ENCODE results near the gene IL1RAP.

The IL1RAP gene

GRCh38 chr3:190522621-190523222, 8.8 kb downstream of the IL1RAP start:
- Histone ChIP-seq H3K9me3 (ENCODE audit: control insufficient read depth, insufficient read depth, low read length) (no peaks in the 10 kb centered on the region), H3K36me3 (ENCODE audit: insufficient read depth, low read length) (no peaks in the 10 kb centered on the region), H3K9ac (ENCODE audit: low read depth, low read length) (no peak overlapping the region), H3K4me1 (ENCODE audit: insufficient read depth, low read length) (no peaks in the 10 kb centered on the region)

GRCh38 chr3:190524942-190525341, 11.1 kb downstream of the IL1RAP start:
- no peak overlapping the region for H3K9ac ChIP-seq (ENCODE audit: low read depth, low read length)
- no peaks in the 10 kb centered on the region for H3K4me1 ChIP-seq (ENCODE audit: insufficient read depth, low read length)
- H3K9me3 ChIP-seq (ENCODE audit: control insufficient read depth, insufficient read depth, low read length): no peaks in the 10 kb centered on the region
- H3K36me3 ChIP-seq (ENCODE audit: insufficient read depth, low read length): no peaks in the 10 kb centered on the region

DNA sequence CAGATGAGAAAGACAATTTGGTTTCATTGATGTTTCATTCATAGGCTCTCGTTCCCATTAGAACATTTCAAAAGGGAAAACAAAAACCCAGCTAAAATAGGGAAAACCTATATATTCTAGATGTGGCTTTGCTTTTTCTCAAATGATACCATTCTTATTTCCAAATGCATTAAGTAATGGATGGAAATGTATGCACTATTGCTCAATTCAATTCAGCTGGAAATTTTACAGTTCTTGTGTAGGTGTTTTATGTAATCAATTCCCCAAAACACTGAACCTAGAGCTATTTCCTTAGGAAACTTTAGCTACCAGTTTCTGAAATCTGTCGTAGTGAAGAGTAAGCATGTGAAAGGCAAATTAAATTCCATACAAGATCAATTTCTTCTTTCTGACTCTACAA, 11.7 kb downstream of the IL1RAP start:
- no peaks in the 10 kb centered on the region for H3K9me3 ChIP-seq (ENCODE audit: control insufficient read depth, insufficient read depth, low read length)
- no peaks in the 10 kb centered on the region for H3K4me1 ChIP-seq (ENCODE audit: insufficient read depth, low read length)

DNA sequence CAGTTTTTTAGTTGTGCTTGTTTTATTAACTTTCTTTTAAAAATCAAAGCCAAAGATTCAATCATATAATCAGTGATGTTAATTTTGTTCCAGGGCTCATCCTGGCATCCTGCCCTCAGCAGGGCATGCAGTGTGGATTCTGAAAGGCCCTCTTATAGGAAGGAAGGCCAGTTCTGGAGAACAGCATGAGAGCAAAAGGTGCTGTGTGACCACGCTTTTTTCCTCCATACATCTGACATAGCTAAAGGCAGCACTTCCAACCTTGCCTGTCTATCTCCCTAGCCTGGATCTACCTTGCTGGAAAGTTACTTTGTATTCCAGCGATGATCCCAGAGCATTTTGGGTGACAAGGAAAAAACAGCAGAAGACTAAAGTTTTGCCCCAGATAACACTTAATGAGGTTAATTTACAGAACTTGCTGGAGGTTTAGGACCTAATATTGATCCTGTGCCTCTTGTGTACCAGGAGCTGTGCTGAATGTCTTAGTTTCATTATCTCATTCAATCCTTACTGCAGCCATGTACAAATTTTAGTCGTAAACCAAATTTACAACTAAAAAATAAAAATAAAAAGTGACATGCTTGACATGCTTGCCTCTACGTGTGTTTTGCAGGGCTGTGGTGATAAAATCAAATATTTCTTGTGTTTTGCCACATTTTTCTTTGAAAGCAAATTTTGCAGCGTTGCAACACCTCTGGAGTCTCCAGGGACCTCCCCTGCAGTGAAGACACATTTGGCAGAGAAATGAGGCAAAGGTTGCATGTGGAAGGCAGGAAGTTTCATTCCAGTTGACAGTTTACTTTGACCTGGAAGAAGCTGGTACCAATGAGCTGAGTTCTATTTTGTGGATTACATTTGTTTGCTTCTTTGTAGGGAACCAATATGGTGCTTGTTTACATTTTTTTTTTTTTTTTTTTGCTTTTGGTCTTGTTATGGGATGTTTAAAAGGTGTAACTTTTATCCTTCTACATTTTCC, 13.2 kb downstream of the IL1RAP start:
- Histone ChIP-seq H3K4me1 (ENCODE audit: insufficient read depth, low read length) (no peaks in the 10 kb centered on the region), H3K9ac (ENCODE audit: low read depth, low read length) (no peak overlapping the region), H3K36me3 (ENCODE audit: insufficient read depth, low read length) (no peaks in the 10 kb centered on the region), H3K9me3 (ENCODE audit: control insufficient read depth, insufficient read depth, low read length) (no peaks in the 10 kb centered on the region)

More for the DNA sequence above, 11.7 kb downstream of the IL1RAP start:
- H3K36me3 ChIP-seq (ENCODE audit: insufficient read depth, low read length): no peaks in the 10 kb centered on the region
- no peak overlapping the region for H3K9ac ChIP-seq (ENCODE audit: low read depth, low read length)

GRCh38 chr3:190528706-190529105, 14.8 kb downstream of the IL1RAP start:
- H3K4me1 ChIP-seq (ENCODE audit: insufficient read depth, low read length): no peaks in the 10 kb centered on the region
- no peaks in the 10 kb centered on the region for H3K36me3 ChIP-seq (ENCODE audit: insufficient read depth, low read length)
- H3K9ac ChIP-seq (ENCODE audit: low read depth, low read length): no peak overlapping the region
- no peaks in the 10 kb centered on the region for H3K9me3 ChIP-seq (ENCODE audit: control insufficient read depth, insufficient read depth, low read length)

DNA sequence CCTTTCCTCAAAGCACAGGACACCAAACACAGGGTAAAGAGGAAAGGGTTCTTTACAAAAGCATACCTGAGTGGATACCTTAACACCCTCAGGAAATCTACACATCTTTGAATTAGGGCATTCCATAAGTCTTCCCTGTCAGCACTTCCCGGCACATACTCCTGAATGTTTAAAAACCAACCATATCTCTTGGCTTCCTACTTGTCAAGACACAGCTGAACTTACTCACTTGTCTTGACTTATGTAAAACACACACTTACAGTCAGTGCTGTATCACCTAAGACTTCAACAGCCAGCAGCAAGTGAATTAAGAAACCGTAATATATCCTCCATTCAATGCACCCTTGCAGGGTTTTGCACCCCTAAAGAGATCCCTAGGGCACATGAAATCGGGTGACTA, 17.5 kb downstream of the IL1RAP start:
- H3K4me1 ChIP-seq (ENCODE audit: insufficient read depth, low read length): no peaks in the 10 kb centered on the region
- no peaks in the 10 kb centered on the region for H3K36me3 ChIP-seq (ENCODE audit: insufficient read depth, low read length)
- H3K9me3 ChIP-seq (ENCODE audit: control insufficient read depth, insufficient read depth, low read length): no peaks in the 10 kb centered on the region
- H3K9ac ChIP-seq (ENCODE audit: low read depth, low read length): no peak overlapping the region

DNA sequence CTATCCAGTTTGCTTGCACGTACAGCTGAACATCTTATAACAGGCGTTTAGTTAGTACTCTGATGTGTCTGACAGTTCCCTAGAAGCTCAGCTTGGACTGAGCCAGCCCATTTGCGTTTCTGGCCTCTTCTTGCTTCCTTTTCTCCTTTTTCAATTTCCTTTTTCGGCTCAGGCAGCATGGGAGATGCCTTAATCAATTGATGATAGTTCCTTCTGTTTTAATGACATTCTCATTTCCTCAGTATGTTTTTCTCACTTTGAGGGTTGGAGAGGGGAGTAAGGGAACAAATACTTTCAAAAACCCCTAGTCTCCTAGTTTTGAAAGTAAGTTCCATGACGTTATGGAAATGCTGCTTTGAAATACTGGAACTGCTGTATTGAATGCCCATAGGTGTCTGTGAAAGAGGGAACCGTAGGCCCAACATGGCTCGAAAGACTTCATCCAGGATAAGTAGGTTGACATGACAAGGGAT, 18.9 kb downstream of the IL1RAP start:
- Histone ChIP-seq H3K4me1 (ENCODE audit: insufficient read depth, low read length) (no peaks in the 10 kb centered on the region), H3K36me3 (ENCODE audit: insufficient read depth, low read length) (no peaks in the 10 kb centered on the region), H3K9me3 (ENCODE audit: control insufficient read depth, insufficient read depth, low read length) (no peaks in the 10 kb centered on the region), H3K9ac (ENCODE audit: low read depth, low read length) (no peak overlapping the region)

- Histone ChIP-seq H3K36me3 (ENCODE audit: insufficient read depth, low read length) (no peaks in the 10 kb centered on the region), H3K9ac (ENCODE audit: low read depth, low read length) (no peak overlapping the region), H3K4me1 (ENCODE audit: insufficient read depth, low read length) (peaks cover 4% of the 10 kb centered on the region; the same call in 1 of the 2 replicates), H3K9me3 (ENCODE audit: control insufficient read depth, insufficient read depth, low read length) (no peaks in the 10 kb centered on the region)
These were observed 19.8 kb downstream of the IL1RAP start for GRCh38 chr3:190533511-190534281.

DNA sequence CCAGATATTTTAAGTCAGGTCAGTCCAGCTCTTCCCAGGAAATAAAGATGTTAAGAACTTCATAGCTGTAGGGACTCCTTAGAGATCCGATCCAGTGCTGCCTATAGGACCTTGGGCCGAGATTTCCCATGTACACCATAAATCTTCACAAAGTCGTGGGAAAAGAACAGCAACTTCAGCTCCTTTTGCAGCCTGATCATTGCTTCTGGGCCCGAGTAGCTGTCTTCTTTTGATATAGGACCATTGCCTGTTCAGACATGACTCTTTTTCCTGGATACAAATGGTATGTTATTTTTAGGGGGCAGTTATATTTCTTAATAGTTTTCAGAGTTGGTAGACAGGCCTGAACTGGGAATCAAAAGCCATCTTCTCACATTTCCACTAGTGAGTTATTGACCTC, 20.5 kb downstream of the IL1RAP start:
- Histone ChIP-seq H3K9ac (ENCODE audit: low read depth, low read length) (no peak overlapping the region), H3K36me3 (ENCODE audit: insufficient read depth, low read length) (no peaks in the 10 kb centered on the region), H3K9me3 (ENCODE audit: control insufficient read depth, insufficient read depth, low read length) (no peaks in the 10 kb centered on the region), H3K4me1 (ENCODE audit: insufficient read depth, low read length) (peaks cover 4% of the 10 kb centered on the region; the same call in 1 of the 2 replicates)

GRCh38 chr3:190534986-190535385, 21.1 kb downstream of the IL1RAP start:
- H3K9me3 ChIP-seq (ENCODE audit: control insufficient read depth, insufficient read depth, low read length): no peaks in the 10 kb centered on the region
- peaks cover 4% of the 10 kb centered on the region; the same call in 1 of the 2 replicates for H3K4me1 ChIP-seq (ENCODE audit: insufficient read depth, low read length)
- H3K9ac ChIP-seq (ENCODE audit: low read depth, low read length): no peak overlapping the region

DNA sequence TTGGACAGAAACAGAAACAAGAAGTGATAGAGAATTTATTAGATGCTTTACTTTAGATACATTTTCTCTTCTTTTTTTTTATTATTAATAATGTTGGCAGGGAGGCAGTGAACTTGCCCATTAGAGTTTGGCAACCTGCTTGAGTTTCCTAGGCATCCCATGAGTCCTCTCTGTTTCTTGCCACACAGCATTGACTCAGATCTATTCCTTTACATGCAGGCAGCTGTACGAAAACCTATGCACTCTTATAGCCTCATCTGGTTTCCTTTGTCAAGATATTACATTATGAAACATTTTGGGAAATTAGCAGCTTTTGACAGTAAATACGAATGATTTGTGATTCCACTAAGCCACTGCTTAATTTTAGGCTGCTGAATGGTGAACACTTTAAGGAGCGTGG, 23.3 kb downstream of the IL1RAP start:
- Histone ChIP-seq H3K36me3 (ENCODE audit: insufficient read depth, low read length) (no peaks in the 10 kb centered on the region), H3K9me3 (ENCODE audit: control insufficient read depth, insufficient read depth, low read length) (no peaks in the 10 kb centered on the region), H3K4me1 (ENCODE audit: insufficient read depth, low read length) (peaks cover 8% of the 10 kb centered on the region; the same call in 1 of the 2 replicates), H3K9ac (ENCODE audit: low read depth, low read length) (no peak overlapping the region)

More at GRCh38 chr3:190534986-190535385, 21.1 kb downstream of the IL1RAP start:
- no peaks in the 10 kb centered on the region for H3K36me3 ChIP-seq (ENCODE audit: insufficient read depth, low read length)

GRCh38 chr3:190538288-190538687, 24.4 kb downstream of the IL1RAP start:
- Histone ChIP-seq H3K4me1 (ENCODE audit: insufficient read depth, low read length) (peaks cover 8% of the 10 kb centered on the region; the same call in 1 of the 2 replicates), H3K9ac (ENCODE audit: low read depth, low read length) (no peak overlapping the region), H3K36me3 (ENCODE audit: insufficient read depth, low read length) (no peaks in the 10 kb centered on the region), H3K9me3 (ENCODE audit: control insufficient read depth, insufficient read depth, low read length) (no peaks in the 10 kb centered on the region)

DNA sequence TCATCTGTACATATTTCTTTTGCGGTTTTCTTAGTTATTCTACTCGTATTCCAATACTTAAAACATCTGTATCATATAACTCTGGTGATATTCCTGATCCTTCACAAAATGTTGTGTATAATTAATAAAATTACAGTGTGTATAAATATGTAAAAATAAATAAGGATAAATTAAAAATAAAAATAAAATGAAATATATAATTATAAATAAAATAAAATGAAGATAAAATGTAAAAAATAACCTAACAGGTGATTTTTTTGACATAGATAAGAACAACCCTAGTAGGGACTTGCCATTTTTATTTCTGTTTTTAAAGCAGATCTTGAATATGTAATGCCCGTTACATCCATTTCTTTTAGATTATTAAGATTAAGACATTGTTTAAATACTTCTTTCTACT, 25.6 kb downstream of the IL1RAP start:
- Histone ChIP-seq H3K9ac (ENCODE audit: low read depth, low read length) (no peak overlapping the region), H3K36me3 (ENCODE audit: insufficient read depth, low read length) (no peaks in the 10 kb centered on the region), H3K9me3 (ENCODE audit: control insufficient read depth, insufficient read depth, low read length) (no peaks in the 10 kb centered on the region), H3K4me1 (ENCODE audit: insufficient read depth, low read length) (peaks cover 8% of the 10 kb centered on the region; the same call in 1 of the 2 replicates)

DNA sequence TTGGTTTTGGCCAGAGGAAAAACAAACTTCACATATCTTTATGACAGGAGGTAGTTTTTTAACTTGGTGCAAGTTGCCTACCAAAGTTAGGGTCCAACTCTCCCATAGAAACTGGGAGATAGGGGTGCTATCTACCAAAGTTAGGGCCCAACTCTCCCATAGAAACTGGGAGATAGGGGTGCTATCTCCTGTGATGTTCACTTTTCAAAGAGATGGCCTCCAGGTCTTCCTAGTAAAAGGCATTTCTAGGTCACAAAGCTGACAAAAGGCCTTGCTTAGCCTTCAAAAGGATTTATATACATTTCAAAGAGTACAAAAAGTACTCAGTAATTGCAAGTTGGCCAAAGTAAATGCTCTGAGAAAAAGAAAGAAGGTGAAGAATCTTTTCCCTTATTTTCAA, 27.1 kb downstream of the IL1RAP start:
- H3K36me3 ChIP-seq (ENCODE audit: insufficient read depth, low read length): no peaks in the 10 kb centered on the region
- H3K9ac ChIP-seq (ENCODE audit: low read depth, low read length): no peak overlapping the region
- no peaks in the 10 kb centered on the region for H3K9me3 ChIP-seq (ENCODE audit: control insufficient read depth, insufficient read depth, low read length)
- peaks cover 8% of the 10 kb centered on the region; the same call in 1 of the 2 replicates for H3K4me1 ChIP-seq (ENCODE audit: insufficient read depth, low read length)
